ENCODE measurements around the gene CHRNB1. TPM values are rescaled to one million over a fixed set of nuclear protein-coding genes. Genes with fewer than 3 reads are reported as not detected.
A peak's percentile ranks its signal among the peaks of the same experiment; 100 is the strongest.

The CHRNB1 gene
- total and polyA plus RNA-seq, 10 of the 15 experiments (the other 5 are each of a cell fraction or from before 2014, with no cell fraction given) = 5.8 to 14.8 (median 11.3) TPM

DNA sequence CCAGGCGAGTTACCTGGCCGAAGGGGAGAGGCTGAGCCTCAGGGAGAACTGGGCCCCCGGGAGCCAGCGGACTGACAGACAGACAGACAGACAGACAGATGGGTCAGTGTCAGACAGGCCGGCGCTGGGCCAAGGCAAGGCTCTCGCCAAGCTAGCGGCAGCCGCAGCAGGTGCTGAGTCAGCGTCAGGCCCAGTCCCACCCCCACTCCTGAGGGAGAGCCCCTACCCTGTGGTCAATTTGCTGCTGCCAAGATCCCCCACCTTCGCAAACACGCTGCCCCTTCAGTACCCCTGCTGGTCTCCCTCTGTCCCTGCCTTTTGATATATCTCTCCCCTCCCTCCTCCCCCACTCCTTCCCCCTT, 4.0 kb upstream of the CHRNB1 start (continued):
- TF ChIP-seq, protein P1, sequence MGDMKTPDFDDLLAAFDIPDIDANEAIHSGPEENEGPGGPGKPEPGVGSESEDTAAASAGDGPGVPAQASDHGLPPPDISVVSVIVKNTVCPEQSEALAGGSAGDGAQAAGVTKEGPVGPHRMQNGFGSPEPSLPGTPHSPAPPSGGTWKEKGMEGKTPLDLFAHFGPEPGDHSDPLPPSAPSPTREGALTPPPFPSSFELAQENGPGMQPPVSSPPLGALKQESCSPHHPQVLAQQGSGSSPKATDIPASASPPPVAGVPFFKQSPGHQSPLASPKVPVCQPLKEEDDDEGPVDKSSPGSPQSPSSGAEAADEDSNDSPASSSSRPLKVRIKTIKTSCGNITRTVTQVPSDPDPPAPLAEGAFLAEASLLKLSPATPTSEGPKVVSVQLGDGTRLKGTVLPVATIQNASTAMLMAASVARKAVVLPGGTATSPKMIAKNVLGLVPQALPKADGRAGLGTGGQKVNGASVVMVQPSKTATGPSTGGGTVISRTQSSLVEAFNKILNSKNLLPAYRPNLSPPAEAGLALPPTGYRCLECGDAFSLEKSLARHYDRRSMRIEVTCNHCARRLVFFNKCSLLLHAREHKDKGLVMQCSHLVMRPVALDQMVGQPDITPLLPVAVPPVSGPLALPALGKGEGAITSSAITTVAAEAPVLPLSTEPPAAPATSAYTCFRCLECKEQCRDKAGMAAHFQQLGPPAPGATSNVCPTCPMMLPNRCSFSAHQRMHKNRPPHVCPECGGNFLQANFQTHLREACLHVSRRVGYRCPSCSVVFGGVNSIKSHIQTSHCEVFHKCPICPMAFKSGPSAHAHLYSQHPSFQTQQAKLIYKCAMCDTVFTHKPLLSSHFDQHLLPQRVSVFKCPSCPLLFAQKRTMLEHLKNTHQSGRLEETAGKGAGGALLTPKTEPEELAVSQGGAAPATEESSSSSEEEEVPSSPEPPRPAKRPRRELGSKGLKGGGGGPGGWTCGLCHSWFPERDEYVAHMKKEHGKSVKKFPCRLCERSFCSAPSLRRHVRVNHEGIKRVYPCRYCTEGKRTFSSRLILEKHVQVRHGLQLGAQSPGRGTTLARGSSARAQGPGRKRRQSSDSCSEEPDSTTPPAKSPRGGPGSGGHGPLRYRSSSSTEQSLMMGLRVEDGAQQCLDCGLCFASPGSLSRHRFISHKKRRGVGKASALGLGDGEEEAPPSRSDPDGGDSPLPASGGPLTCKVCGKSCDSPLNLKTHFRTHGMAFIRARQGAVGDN (IDR thresholded peaks at IDR 0.05) = peak; percentile 55; the same call in 1 of the 2 replicates
- peak; percentile 89 for TF ChIP-seq RUNX3 (IDR thresholded peaks at IDR 0.05; ENCODE audit: low read length)

DNA sequence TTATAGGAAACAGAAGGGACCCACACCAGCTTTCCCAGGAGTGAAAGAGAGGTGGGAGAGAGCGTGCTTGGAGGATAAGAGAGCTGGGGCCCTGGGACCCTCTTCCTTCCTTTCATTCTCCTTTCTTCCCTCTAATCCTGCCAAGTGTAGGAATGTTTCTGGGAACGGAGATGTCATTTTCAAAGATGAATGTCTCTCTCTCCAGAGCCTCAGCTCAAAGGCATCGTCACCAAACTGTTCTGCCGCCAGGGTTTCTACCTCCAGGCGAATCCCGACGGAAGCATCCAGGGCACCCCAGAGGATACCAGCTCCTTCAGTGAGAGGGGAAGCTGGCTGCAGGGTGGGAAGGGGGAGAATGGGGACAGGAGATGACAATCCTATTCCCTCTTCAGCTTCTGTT, 3.6 kb upstream of the CHRNB1 start:
- WGBS (ENCODE audit: insufficient coverage, insufficient replicate concordance, low lambda C conversion rate, missing lambda C conversion rate) = 78% methylated on average over 6 of the region's 7 CpGs
- H3K36me3 ChIP-seq (ENCODE audit: control insufficient read depth in 2 of 2, insufficient read depth in 2 of 2, low read length in 1 of 2) = no peaks in the 10 kb centered on the region
- ChIA-PET POLR2A (interaction anchor here (0.6 to 8.2 kb wide), 16 partner anchors 10 to 177 kb away, joined by 3 to 63 read pairs (median 4); partner anchors contain the start of genes POLR2A, SENP3 and TMEM256), SMC1A (ENCODE audit: uncharacterized antibody, unreplicated experiment) (interaction anchor here (0.6 to 1.9 kb wide), 8 partner anchors 10 to 249 kb away, joined by 3 to 8 read pairs (median 4); partner anchors contain the start of genes SLC35G6 and ZBTB4), RAD21 (ENCODE audit: unreplicated experiment) (interaction anchor here (0.6 to 2.5 kb wide), 7 partner anchors 11 to 119 kb away, joined by 3 to 12 read pairs (median 3); partner anchors contain the start of genes SENP3 and TMEM256), CTCF (interaction anchor here (0.6 to 2.8 kb wide), 7 partner anchors 13 to 186 kb away, joined by 3 to 20 read pairs (median 3); partner anchors contain the start of genes NEURL4, SAT2 and SENP3)
- H3K4me2 ChIP-seq (ENCODE audit: control insufficient read depth, insufficient read depth) = peak overlapping the region; percentile 89; the same call in 1 of the 2 replicates
- no peak overlapping the region for H2AFZ ChIP-seq (ENCODE audit: control insufficient read depth, low read depth, low read length)
- intact Hi-C loops (cut with micrococcal nuclease; ENCODE audit: unreplicated experiment) (no loop called here), in situ Hi-C loops (cut with MboI) (no loop called here)
- H3K4me3 ChIP-seq = 0 out of 2 replicates have a peak overlapping the region, but pooled peaks have one; percentile 1
- BruUV-seq (replicated peaks) = no TSS peak
- no peak overlapping the region for H3K9ac ChIP-seq (ENCODE audit: control insufficient read depth, insufficient read depth, low read length)
- H3K4me1 ChIP-seq (ENCODE audit: control insufficient read depth, insufficient read depth, low read length) = peaks cover 32% of the 10 kb centered on the region
- peaks cover 5% of the 10 kb centered on the region for H3K79me2 ChIP-seq (ENCODE audit: control insufficient read depth, insufficient read depth, low read length)
- peaks cover 0 to 4% of the 10 kb centered on the region in 2 experiments; a peak in 3 of 4 replicates for H3K27me3 ChIP-seq (replicated peaks in 1 of 2; ENCODE audit: control insufficient read depth in 2 of 2, insufficient read depth in 2 of 2, low read length in 1 of 2)
- TF ChIP-seq NRF1 (conservative IDR thresholded peaks at IDR 0.05; ENCODE audit: low read depth, low read length) (no peak), MTA2 (IDR thresholded peaks at IDR 0.05; ENCODE audit: low read depth) (no peak), NR2C2 (IDR thresholded peaks at IDR 0.05; ENCODE audit: borderline replicate concordance, control insufficient read depth, insufficient read length, low read depth) (no peak), YBX1 (IDR thresholded peaks at IDR 0.05) (no peak), HCFC1 (IDR thresholded peaks at IDR 0.05; ENCODE audit: low read length) (no peak), TBL1XR1 (IDR thresholded peaks at IDR 0.05; ENCODE audit: low read depth, low read length) (no peak)
- TF ChIP-seq, protein P2, sequence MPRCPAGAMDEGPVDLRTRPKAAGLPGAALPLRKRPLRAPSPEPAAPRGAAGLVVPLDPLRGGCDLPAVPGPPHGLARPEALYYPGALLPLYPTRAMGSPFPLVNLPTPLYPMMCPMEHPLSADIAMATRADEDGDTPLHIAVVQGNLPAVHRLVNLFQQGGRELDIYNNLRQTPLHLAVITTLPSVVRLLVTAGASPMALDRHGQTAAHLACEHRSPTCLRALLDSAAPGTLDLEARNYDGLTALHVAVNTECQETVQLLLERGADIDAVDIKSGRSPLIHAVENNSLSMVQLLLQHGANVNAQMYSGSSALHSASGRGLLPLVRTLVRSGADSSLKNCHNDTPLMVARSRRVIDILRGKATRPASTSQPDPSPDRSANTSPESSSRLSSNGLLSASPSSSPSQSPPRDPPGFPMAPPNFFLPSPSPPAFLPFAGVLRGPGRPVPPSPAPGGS (IDR thresholded peaks at IDR 0.05; ENCODE audit: borderline replicate concordance, insufficient read depth, low read depth, low read length, poor library complexity, severe bottlenecking) = no peak
- TF ChIP-seq, protein P3, sequence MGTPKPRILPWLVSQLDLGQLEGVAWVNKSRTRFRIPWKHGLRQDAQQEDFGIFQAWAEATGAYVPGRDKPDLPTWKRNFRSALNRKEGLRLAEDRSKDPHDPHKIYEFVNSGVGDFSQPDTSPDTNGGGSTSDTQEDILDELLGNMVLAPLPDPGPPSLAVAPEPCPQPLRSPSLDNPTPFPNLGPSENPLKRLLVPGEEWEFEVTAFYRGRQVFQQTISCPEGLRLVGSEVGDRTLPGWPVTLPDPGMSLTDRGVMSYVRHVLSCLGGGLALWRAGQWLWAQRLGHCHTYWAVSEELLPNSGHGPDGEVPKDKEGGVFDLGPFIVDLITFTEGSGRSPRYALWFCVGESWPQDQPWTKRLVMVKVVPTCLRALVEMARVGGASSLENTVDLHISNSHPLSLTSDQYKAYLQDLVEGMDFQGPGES (IDR thresholded peaks at IDR 0.05) = no peak
- TF ChIP-seq, protein P4, sequence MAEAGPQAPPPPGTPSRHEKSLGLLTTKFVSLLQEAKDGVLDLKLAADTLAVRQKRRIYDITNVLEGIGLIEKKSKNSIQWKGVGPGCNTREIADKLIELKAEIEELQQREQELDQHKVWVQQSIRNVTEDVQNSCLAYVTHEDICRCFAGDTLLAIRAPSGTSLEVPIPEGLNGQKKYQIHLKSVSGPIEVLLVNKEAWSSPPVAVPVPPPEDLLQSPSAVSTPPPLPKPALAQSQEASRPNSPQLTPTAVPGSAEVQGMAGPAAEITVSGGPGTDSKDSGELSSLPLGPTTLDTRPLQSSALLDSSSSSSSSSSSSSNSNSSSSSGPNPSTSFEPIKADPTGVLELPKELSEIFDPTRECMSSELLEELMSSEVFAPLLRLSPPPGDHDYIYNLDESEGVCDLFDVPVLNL (IDR thresholded peaks at IDR 0.05; ENCODE audit: low read depth, low read length) = no peak
- ATAC-seq (no peak), DNase-seq (ENCODE audit: low read depth, low spot score) (no peak), FAIRE-seq (no peak)
- H3K9me3 ChIP-seq (replicated peaks; ENCODE audit: control insufficient read depth, insufficient read depth, low read length) = no peaks in the 10 kb centered on the region
- H3K27ac ChIP-seq (ENCODE audit: control insufficient read depth, insufficient read depth) = no peak overlapping the region
- no peaks in the 10 kb centered on the region for H4K20me1 ChIP-seq (ENCODE audit: control insufficient read depth, insufficient read depth)

Data from GM12878 (cell line).